ENCODE measurements around the gene STT3A.

Gene STT3A

DNA sequence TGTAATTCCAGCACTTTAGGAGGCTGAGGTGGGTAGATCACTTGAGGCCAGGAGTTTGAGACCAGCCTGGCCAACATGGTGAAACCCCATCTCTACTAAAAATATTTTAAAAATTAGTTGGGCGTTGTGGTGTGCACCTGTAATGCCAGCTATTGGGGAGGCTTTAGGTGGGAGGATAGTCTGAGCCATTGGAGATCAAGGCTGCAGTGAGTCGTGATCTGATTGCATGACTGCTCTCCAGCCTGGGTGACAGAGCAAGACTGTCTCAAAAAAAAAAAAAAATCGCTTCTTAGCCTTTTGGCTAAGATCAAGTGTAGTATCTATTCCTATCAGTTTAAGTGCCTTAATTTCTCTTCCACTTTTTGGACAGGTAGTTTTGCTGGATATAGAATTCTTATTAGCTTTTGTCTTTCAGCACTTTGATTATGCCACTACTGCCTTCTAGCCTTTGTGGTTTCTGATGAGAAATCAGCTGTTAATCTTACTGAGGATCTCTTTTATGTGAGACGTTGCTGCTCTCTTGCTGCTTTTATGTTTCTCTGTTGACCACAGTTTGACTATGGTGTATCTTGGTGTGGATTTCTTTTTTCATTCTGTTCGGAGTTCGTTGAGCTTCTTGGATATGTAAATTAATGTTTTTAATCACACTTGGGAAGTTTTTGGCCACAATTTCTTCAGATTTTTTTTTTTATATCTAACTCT lies 57.0 kb downstream of the STT3A start:
- DNase-seq (ENCODE audit: low read depth in 3 of 3, low spot score in 1 of 3), result no peak

DNA sequence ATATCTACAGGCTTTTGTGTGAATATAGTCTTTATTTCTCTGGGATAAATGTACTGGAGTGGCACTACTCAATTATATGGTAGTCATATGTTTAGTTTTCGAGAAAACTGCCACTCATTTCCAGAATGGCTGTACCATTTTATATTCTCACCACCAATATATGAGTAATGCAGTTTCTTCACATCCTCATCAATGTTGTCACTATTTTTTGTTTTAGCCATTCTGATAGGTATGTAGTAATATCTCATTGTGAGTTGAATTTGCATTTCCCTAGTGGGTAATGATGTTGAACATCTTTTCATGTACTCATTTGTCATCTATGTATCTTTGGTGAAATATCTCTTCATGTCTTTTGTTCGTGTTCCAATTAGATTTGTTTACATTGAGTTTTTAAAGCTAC lies 70.0 kb downstream of the STT3A start:
- no peak for DNase-seq (ENCODE audit: low read depth in 3 of 3, low spot score in 1 of 3)

- no peak for DNase-seq (ENCODE audit: low read depth in 3 of 3, low spot score in 1 of 3)
Observed at GRCh38 chr11:125663910-125664309, 71.3 kb downstream of the STT3A start.

- no peak for DNase-seq (ENCODE audit: low read depth in 3 of 3, low spot score in 1 of 3)
Observed at GRCh38 chr11:125667151-125667550, 74.5 kb downstream of the STT3A start.

DNA sequence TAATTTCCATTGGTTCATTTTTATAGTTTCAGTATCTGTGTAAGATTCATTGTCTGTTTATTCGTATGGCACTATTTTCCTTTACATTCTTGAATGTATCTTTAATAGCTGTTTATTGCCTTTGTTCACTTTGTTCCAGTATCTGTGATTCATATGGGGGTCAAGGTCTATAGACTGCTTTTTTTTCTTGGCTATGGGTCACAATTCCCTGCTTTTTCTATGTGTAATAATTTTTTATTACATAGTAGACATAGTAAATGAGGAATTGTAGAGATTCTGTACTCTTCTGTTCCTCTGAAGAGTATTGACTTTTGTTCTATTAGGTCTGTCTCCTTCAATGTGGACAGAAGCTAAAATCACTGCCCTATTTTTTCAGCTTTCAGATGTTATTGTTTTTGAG lies 77.5 kb downstream of the STT3A start:
- DNase-seq (ENCODE audit: low read depth in 3 of 3, low spot score in 1 of 3), result no peak

GRCh38 chr11:125671561-125671960 lies 78.9 kb downstream of the STT3A start:
- no peak for DNase-seq (ENCODE audit: low read depth in 3 of 3, low spot score in 1 of 3)

All from stimulated activated CD4-positive, alpha-beta T cell treated with anti-CD3 and anti-CD28 coated beads, TNF-alpha, amount 100 ng/mL, for 1 hour (primary cell).